Activated CD4-positive, CD25-positive, alpha-beta regulatory T cell treated with anti-CD3 and anti-CD28 coated beads, Interleukin-2, amount 50 U/mL, for 72 hours (primary cell): Measurements from ENCODE around the gene GALNS.
A peak's percentile ranks its signal among the peaks of the same experiment; 100 is the strongest.
"Not testable (repeated sequence)": the region's sequence is repeated elsewhere in the genome, so short reads cannot be mapped to it uniquely, and the experiment has no call there.

ENCODE experiments used
- DNase-seq: peaks from one replicate; pipeline ENCODE4 v3.0.0; 2021

GALNS gene

GRCh38 chr16:88856828-88857727 lies at the start of gene GALNS, which contains the start of gene TRAPPC2L:
TSS of gene GALNS (minus strand) at chr16:88856947. CDS start at chr16:88856877, 70 bp downstream.
TSS of gene TRAPPC2L (plus strand) at chr16:88857127. CDS start at chr16:88857151, 24 bp downstream.
- DNase-seq = peak; percentile 100

GRCh38 chr16:88906020-88906419 lies 49.3 kb upstream of the GALNS start:
- DNase-seq = no peak

GRCh38 chr16:88905563-88905962 lies 48.8 kb upstream of the GALNS start:
- no peak for DNase-seq

GRCh38 chr16:88904676-88905365 lies 48.1 kb upstream of the GALNS start:
- no peak for DNase-seq

GRCh38 chr16:88903267-88903666 lies 46.5 kb upstream of the GALNS start:
- DNase-seq = no peak

GRCh38 chr16:88902744-88903143 lies 46.0 kb upstream of the GALNS start:
- no peak for DNase-seq

GRCh38 chr16:88901718-88902337 lies 45.1 kb upstream of the GALNS start:
- no peak for DNase-seq

GRCh38 chr16:88900662-88901052 lies 43.9 kb upstream of the GALNS start:
- no peak for DNase-seq

- no peak for DNase-seq
Observed at GRCh38 chr16:88899901-88900661, 43.3 kb upstream of the GALNS start.

GRCh38 chr16:88897696-88898425 lies 41.1 kb upstream of the GALNS start:
- no peak for DNase-seq

- no peak for DNase-seq
Observed at GRCh38 chr16:88896238-88897070, 39.7 kb upstream of the GALNS start.

- no peak for DNase-seq
Observed at GRCh38 chr16:88895335-88895734, 38.6 kb upstream of the GALNS start.

GRCh38 chr16:88894681-88895300 lies 38.0 kb upstream of the GALNS start:
- no peak for DNase-seq

GRCh38 chr16:88894266-88894665 lies 37.5 kb upstream of the GALNS start:
- DNase-seq = not testable (repeated sequence)

- no peak for DNase-seq
Observed at GRCh38 chr16:88893127-88893968, 36.6 kb upstream of the GALNS start.

GRCh38 chr16:88892065-88892464 lies 35.3 kb upstream of the GALNS start:
- no peak for DNase-seq

- DNase-seq = no peak
Observed at GRCh38 chr16:88891083-88891482, 34.3 kb upstream of the GALNS start.

- DNase-seq = not testable (repeated sequence)
Observed at GRCh38 chr16:88889702-88890352, 33.1 kb upstream of the GALNS start.
